GM12878 (cell line): Measurements from ENCODE around the gene HSD17B12.

Experiments
- CTCF ChIP-seq, 3 experiments: IDR thresholded peaks in 2 of 3; conservative IDR thresholded peaks in 1 of 3; 2 replicates each; pipeline ENCODE4 v1.5.1; 2011; ENCODE audit warnings: low read depth in 3 of 3, low read length in 3 of 3, mild to moderate bottlenecking in 3 of 3, control low read depth in 2 of 3, moderate library complexity in 2 of 3, inconsistent platforms in 1 of 3, mixed read lengths in 1 of 3; ENCODE audit not compliant: control insufficient read depth in 2 of 3, insufficient read depth in 1 of 3; ENCODE audit errors: extremely low read depth in 1 of 3
- NKRF ChIP-seq: fragments of 450-650 bp; conservative IDR thresholded peaks from 2 replicates; pipeline ENCODE4 v1.6.1; 2017; ENCODE audit warnings: mild to moderate bottlenecking, moderate library complexity
- NR2C2 ChIP-seq: IDR thresholded peaks from 2 replicates; pipeline ENCODE4 v1.6.1; 2011; ENCODE audit warnings: borderline replicate concordance, low read depth; ENCODE audit not compliant: control insufficient read depth, insufficient read length
- YBX1 ChIP-seq: fragments of 450-650 bp; IDR thresholded peaks from 2 replicates; pipeline ENCODE4 v1.6.1; 2016; ENCODE audit warnings: antibody characterized with exemption
- ZBTB11 ChIP-seq: fragments of 450-650 bp; formaldehyde crosslinking; IDR thresholded peaks from 2 replicates; pipeline ENCODE4 v1.5.0; 2022; ENCODE audit warnings: mild to moderate bottlenecking, missing genetic modification characterization

GRCh38 chr11:43674560-43674959, 6.0 kb upstream of the HSD17B12 start:
- no peak for TF ChIP-seq CTCF (IDR thresholded peaks at IDR 0.05 in 2 of 3, conservative IDR thresholded peaks at IDR 0.05 in 1 of 3; ENCODE audit: control insufficient read depth in 2 of 3, extremely low read depth in 1 of 3, insufficient read depth in 1 of 3, low read depth in 3 of 3, low read length in 3 of 3)
- TF ChIP-seq NR2C2 = no peak
- no peak for TF ChIP-seq NKRF
- TF ChIP-seq YBX1 = no peak
- no peak for TF ChIP-seq ZBTB11 (CRISPR knock-in tag)
